ENCODE measurements around the gene PFKFB4.
"Not testable (repeated sequence)": the region's sequence is repeated elsewhere in the genome, so short reads cannot be mapped to it uniquely, and the experiment has no call there.

Gene PFKFB4

DNA sequence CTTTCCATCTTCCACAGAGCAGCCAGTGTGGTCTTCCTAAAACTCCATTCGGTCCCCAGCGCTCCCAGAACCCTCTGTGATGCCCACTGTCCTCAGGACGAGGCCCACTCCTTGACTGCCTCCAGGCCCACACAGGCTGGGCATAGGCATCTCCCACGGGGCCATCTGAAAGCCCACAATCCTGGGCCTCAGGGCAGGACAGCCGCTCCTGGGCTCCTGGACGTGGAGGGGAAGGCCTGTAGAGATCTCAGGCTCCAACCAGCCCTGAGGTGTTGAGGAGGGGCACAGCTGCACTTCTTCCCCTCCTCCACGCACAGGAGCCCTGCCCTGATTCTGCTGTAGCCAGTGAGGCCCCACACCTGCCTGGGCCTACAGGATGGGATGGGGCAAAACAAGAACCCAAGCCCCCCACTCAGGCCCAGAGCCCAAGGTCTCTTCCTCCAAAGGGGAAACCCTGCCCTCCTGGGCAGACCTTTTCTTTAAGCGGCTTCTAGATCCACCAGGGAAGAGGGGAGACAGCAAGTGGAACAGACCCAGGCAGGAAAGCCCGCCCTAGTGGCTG, 78.6 kb downstream of the PFKFB4 start:
- H3K4me3 ChIP-seq (ENCODE audit: low read depth, low read length), result no peak overlapping the region
- TF ChIP-seq, protein P1, sequence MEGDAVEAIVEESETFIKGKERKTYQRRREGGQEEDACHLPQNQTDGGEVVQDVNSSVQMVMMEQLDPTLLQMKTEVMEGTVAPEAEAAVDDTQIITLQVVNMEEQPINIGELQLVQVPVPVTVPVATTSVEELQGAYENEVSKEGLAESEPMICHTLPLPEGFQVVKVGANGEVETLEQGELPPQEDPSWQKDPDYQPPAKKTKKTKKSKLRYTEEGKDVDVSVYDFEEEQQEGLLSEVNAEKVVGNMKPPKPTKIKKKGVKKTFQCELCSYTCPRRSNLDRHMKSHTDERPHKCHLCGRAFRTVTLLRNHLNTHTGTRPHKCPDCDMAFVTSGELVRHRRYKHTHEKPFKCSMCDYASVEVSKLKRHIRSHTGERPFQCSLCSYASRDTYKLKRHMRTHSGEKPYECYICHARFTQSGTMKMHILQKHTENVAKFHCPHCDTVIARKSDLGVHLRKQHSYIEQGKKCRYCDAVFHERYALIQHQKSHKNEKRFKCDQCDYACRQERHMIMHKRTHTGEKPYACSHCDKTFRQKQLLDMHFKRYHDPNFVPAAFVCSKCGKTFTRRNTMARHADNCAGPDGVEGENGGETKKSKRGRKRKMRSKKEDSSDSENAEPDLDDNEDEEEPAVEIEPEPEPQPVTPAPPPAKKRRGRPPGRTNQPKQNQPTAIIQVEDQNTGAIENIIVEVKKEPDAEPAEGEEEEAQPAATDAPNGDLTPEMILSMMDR (IDR thresholded peaks at IDR 0.05; ENCODE audit: control insufficient read depth, extremely low read depth, insufficient read depth), result no peak
- no peak for DNase-seq (ENCODE audit: low read depth)

DNA sequence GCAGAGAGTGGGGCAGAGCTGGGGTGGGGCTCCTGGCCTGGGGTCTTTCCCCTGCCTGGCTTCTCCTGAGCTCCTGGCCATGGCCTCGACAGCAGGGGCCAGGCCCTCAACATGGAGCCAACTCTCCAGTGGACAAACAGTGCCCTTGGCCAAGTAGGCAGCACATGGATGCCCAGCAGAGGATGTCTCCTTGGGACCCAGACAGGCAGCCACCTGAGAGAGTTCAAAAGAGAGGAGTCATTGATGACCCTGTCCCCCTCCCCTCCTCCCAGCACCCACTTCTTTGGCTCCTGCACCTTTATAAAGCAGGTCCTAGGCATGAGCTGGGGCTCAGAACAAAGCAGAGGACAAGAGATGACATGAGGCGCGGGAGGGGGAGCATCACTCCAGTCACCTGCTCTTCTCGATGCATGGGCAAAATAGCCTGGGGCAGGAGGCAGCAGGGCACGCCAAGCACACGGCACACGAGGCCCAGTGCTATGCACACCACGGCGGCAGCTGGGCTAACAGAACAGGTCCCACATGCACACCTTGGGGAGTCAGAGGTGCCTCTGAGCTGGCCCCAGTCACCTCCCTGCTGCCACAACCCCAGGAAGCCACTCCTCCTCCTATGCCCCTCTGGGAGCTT, 80.1 kb downstream of the PFKFB4 start:
- no peak overlapping the region for H3K4me3 ChIP-seq (ENCODE audit: low read depth, low read length)
- TF ChIP-seq, protein P1 (IDR thresholded peaks at IDR 0.05; ENCODE audit: control insufficient read depth, extremely low read depth, insufficient read depth), result no peak
- DNase-seq (ENCODE audit: low read depth), result no peak

DNA sequence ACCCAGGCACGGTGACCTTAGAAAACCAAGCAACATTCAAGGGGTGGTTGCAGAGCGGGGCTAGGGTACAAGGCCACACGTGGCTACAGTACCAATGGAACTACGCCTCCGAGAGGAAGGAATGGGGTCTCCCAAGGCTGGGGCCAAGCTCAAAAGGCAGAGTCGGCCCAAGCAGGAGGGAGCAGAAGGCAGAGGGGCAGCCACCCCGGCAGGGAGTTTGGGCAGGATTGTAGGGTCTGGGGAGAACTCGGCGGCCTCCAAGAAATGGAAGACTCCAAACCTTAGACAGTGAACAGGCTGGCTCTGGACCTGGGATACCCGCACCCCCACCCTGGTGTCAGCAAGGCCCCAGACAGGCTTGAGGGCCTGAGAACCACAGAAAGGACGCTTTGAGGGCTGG, 81.4 kb downstream of the PFKFB4 start:
- H3K4me3 ChIP-seq (ENCODE audit: low read depth, low read length), result no peak overlapping the region
- DNase-seq (ENCODE audit: low read depth), result no peak
- TF ChIP-seq, protein P1 (IDR thresholded peaks at IDR 0.05; ENCODE audit: control insufficient read depth, extremely low read depth, insufficient read depth), result no peak

DNA sequence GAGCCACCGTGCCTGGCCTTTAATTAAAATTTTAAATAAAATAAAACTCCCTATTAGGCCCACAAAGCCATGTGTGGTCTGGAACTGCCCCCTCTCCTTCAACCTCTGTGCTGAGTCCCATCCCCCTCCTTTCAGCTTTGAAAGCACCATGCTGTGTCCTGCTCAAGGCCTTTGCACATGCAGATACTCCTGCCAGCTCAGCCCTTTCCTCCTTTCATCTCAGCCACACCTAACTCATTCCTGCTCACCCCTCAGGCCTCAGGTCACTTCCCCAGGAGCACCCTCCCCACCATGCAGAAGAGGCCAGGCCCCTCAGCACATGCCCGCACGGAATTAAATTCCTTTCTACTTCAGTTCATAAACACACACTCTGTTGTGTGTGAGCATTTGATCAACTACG, 82.0 kb downstream of the PFKFB4 start:
- H3K4me3 ChIP-seq (ENCODE audit: low read depth, low read length), result no peak overlapping the region
- TF ChIP-seq, protein P1 (IDR thresholded peaks at IDR 0.05; ENCODE audit: control insufficient read depth, extremely low read depth, insufficient read depth), result no peak
- DNase-seq (ENCODE audit: low read depth), result no peak

DNA sequence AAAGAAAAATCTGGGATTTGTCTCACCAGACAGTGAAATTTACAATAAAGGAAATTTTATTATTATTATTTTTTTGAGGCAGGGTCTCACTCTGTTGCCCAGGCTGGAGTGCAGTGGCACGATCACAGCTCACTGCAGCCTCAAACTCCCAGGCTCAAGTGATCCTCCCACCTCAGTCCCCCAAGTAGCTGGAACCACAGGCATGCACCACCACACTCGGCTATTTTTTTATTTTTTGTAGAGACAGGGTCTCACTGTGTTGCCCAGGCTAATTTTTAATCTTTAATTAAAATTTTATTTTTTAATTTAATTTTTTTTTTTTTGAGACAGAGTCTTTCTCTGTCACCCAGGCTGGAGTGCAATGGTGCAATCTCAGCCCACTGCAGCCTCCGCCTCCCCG, 82.6 kb downstream of the PFKFB4 start:
- H3K4me3 ChIP-seq (ENCODE audit: low read depth, low read length); DNase-seq (ENCODE audit: low read depth): not testable (repeated sequence)

DNA sequence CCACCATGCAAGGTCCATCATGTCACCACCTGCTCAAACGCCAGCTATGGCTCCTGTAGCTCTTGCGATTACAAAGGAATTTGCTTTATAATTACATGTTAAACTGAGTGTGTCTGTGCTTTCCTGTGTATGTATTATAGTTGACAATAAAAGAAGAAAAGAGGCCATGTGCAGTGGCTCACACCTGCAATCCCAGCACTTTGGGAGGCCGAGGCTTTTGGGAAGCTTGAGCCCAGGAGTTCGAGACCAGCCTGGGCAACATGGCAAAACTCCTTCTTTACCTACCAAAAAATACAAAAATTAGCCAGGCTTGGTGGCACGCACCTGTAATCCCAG, 83.0 kb downstream of the PFKFB4 start:
- TF ChIP-seq, protein P1 (IDR thresholded peaks at IDR 0.05; ENCODE audit: control insufficient read depth, extremely low read depth, insufficient read depth), result no peak
- peak overlapping the region; percentile 87; the same call in 1 of the 2 replicates for H3K4me3 ChIP-seq (ENCODE audit: low read depth, low read length)
- no peak for DNase-seq (ENCODE audit: low read depth)

DNA sequence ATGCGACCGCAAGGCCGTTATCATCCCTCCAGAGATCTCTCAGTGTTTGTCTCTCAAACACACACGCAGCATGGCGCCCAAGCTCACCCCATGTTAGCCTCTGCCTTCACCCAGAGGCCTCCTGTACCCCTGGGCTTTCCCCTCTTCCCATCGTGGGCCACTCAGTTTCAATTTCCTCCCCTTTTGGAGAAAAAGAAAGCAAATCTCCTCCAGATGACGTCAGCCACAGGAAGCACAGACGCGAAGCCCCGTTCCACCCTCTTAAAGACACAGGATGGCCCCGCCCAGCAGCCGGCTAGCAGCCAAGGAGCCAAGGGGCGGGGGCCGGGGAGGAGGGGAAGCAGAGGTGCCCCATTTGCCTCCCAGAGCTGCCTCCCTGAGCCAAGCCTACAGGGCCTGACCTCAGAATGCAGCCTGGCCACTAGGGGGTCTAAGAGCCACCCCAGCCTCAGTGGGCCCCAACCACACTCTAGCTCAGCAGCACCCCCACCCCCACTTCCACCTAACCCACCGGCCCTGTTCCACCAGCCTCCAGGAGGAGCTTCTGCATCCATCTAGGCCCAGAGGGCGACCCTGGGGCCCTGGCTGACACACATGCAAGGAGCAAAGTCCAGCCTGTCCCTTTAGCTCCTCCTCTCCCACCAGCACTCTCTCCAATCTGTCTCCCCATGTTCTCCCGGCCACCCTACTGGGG, 83.5 kb downstream of the PFKFB4 start:
- peak overlapping the region; percentile 87 for H3K4me3 ChIP-seq (ENCODE audit: low read depth, low read length)
- TF ChIP-seq, protein P1 (IDR thresholded peaks at IDR 0.05; ENCODE audit: control insufficient read depth, extremely low read depth, insufficient read depth), result peak; percentile 42
- DNase-seq (ENCODE audit: low read depth), result peak; percentile 57
